ENCODE data around the gene CD36.

DNA sequence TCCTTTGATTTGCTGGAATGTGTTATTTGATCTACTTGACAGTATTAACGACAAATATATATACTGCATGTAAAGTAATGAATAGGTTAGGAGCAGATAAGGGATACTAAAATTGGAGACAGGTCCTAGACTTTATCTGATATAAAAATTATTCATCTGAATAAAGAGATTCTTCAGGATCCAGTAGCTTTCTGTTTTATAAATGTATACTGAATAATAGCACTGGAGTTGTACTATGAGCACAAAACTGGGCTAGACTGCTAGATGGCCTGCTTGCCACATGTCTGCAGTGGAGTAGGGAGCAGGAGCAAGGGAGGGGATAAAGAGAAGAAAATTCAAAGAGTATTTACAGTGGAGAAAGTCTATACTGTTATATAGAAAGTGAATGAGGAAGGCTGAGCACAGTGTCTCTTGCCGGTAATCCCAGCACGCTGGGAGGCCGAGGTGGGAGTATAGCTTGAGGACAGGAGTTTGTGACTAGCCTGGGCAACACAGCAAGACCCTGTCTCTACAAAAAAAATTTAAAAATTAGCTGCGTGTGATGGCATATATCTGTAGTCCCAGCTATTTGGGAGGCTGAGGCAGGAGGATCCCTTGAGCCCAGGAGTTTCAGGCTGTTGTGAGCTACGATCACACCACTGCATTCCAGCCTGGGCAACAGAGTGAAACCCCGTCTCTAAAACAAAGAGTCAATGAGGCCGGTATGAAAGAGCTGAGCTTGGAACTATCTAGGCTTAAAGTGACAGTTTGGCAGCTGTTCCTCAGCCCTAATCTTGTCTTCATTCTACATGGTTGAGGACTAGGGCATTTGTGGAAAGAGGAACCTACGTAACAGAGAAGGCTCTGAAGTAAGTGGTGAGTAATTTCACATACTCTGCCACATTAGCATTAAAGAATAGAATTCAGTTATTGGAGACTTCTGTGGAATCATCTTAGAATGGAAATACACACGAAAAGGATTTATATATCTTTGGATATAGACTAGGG is 41.8 kb downstream of the CD36 start:
- TF ChIP-seq, protein P1, sequence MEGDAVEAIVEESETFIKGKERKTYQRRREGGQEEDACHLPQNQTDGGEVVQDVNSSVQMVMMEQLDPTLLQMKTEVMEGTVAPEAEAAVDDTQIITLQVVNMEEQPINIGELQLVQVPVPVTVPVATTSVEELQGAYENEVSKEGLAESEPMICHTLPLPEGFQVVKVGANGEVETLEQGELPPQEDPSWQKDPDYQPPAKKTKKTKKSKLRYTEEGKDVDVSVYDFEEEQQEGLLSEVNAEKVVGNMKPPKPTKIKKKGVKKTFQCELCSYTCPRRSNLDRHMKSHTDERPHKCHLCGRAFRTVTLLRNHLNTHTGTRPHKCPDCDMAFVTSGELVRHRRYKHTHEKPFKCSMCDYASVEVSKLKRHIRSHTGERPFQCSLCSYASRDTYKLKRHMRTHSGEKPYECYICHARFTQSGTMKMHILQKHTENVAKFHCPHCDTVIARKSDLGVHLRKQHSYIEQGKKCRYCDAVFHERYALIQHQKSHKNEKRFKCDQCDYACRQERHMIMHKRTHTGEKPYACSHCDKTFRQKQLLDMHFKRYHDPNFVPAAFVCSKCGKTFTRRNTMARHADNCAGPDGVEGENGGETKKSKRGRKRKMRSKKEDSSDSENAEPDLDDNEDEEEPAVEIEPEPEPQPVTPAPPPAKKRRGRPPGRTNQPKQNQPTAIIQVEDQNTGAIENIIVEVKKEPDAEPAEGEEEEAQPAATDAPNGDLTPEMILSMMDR (IDR thresholded peaks at IDR 0.05 in 2 of 3, conservative IDR thresholded peaks at IDR 0.05 in 1 of 3; ENCODE audit: borderline replicate concordance in 1 of 3, insufficient read depth in 1 of 3, low read depth in 2 of 3, low read length in 2 of 3) = no peak
- TF ChIP-seq, protein P2, sequence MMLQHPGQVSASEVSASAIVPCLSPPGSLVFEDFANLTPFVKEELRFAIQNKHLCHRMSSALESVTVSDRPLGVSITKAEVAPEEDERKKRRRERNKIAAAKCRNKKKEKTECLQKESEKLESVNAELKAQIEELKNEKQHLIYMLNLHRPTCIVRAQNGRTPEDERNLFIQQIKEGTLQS (IDR thresholded peaks at IDR 0.05) = no peak
- TF ChIP-seq FOSL1 (IDR thresholded peaks at IDR 0.05; ENCODE audit: low read depth) (no peak), POLR2A (IDR thresholded peaks at IDR 0.05; ENCODE audit: borderline replicate concordance, extremely low read depth, insufficient read depth, insufficient read length) (no peak)
